ENCODE data around the gene SSR4.
"Not testable (repeated sequence)": the region's sequence is repeated elsewhere in the genome, so short reads cannot be mapped to it uniquely, and the experiment has no call there.

Gene SSR4

DNA sequence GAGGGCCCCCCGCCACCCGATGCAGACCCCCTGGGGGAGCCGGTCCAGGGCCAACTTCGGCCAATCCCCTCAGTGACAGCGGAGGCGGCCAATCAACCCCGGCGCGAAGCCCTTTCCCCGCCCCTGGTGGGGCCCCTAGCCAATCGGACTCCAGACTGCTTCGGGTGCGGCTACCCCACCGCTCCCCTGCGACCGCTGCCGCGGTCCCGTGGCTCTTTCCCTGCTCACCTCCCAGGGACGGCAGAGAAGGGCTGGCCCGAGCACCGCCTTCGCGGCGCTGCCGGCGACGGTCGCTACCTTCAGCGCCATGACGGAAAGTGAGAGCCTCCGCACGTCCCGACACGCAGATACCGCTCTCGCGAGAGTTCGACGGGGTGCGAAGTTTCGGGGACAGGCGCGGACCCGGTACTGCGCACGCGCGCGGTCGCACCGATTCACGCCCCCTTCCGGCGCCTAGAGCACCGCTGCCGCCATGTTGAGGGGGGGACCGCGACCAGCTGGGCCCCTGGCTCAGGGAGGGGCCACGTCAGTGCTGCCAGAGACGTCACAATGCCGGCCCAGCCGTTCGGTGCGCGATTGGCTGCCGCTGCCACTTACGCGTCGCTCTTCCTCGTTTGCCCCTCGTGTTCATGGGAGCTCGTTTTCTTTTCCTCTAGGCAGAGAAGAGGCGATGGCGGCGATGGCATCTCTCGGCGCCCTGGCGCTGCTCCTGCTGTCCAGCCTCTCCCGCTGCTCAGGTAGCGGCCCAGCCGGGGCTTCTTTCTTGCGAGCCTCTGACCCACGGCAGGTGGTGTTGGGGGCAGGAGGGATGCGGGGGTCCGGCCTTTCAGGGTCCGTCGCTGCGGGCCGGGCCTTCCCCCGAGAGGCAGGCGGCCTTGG, at the start of gene SSR4, which contains the start of gene IDH3G:
TSS of gene SSR4 (plus strand) at position 651 of the 879 bp plus-strand sequence. CDS start at position 671, 20 bp downstream.
TSS of gene IDH3G (minus strand) at position 358 of the 879 bp plus-strand sequence. CDS start at position 309, 49 bp downstream.
- peak; percentile 93 for DNase-seq

DNA sequence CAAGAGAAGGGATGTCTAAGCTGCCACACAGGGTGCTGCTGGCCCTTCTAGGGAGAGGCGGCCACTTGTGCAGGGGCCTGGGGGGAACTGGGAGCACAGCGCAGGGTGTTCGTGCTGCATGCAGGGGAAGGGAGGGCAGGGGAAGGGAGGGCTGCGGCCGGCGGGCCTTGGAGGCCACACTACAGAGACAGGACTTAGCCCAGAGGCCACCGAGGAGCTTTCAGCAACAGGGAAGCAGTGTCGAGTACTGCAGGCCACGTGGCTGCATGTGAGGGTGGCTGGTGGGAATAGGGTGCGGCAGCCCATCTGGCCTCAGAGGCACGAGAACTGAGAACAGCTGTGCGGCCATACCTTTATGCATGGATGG, 49.4 kb upstream of the SSR4 start:
- not testable (repeated sequence) for DNase-seq

DNA sequence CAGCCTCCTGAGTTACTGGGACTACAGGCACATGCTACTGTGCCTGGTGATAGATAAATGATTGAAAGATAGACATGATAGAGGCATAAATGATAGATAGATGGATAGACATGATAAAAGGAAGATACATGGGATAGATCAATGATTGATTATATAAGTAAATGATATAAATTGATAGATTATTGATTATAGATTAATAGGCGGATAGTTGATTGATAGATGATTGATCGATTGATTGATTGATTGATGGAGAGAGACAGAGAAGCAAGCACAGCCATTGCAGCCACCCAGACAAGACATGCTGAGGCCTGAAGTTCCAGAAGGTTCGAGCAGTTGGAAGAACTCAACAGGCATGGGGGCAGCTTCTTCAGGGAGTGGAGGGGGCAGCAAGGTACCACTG, 48.1 kb upstream of the SSR4 start:
- DNase-seq: no peak

DNA sequence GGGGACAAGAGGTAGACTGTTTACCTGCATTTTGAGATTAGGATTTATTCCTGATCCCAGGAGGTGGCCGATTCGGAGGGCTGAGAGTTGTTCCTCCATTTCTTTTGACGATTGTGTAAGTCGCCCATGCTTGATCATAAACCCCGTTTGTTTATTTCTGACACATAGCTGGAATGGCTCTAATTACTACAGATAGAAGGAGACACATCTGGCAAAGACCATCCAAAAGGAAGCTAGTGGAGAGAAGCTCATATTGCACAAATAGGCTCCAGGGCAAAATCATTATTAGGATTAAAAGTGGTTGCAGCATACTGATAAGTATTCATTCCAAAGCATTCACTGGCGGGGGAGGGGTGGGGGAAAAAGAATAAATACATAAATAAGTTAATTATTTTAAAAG, 47.5 kb upstream of the SSR4 start:
- not testable (repeated sequence) for DNase-seq

DNA sequence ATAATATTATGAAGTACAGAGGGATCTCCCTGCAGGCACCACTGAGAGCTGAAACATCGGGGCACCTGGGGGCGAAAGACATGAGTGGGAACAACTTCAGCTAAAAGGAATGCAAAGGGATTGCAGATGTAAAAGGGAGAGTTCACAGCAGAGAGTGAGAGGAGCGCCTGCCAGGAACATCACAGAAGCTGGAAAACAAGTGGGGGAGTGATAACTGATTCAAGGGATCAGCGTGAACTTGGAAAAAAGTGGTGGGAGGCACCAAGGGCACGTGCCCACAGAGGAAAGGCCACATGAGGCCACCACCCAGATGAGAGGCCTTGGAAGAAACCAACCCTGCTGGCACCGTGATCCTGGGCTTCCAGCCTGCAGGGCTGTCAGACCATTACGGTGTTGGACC, 45.5 kb upstream of the SSR4 start:
- not testable (repeated sequence) for DNase-seq

DNA sequence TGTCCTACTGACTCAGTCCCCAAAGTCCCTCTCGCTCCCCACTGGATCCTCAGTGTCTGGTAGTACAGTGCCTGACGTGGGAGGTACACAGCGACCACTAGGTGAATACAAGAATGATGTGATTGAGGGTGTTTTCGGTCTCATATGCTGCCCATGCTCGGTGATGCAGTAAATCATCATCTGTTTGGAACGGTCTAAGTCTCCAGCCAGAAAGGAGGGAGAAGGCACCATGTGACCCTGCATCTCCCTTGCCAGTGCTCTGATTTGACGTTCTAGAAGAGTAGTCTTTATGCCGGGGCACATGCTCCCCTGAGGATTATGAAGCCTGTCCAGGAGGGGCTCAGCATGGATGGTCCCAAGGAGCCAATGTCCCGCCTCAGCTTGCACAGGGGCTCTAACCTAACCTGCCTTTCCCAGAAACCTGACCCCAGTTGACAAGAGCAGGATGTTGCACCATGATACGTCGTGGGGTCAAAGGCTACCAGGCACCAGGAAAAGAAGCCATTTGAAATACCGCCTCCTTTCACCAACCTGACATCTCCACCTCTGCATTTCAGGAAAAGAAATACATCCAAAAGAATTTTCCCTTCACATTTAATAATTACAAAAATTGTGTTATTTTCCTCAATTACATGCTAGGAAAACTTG, 44.2 kb upstream of the SSR4 start:
- DNase-seq: no peak

DNA sequence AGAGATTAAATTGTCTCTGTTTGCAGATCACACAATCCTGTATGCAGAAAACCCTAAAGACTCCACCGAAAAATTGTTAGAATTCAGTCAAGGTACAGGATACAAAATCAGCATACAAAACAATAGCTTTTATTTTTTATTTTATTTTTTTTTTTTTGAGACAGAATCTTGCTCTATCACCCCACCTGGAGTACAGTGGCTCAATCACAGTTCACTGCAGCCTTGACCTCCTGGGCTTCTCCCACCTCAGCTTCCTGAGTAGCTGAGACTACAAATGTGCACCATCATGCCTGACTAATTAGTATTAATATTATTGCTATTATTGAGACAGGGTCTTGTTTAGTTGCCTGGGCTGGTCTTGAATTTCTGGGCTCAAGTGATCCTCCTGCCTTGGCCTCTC, 39.3 kb upstream of the SSR4 start:
- no peak for DNase-seq

DNA sequence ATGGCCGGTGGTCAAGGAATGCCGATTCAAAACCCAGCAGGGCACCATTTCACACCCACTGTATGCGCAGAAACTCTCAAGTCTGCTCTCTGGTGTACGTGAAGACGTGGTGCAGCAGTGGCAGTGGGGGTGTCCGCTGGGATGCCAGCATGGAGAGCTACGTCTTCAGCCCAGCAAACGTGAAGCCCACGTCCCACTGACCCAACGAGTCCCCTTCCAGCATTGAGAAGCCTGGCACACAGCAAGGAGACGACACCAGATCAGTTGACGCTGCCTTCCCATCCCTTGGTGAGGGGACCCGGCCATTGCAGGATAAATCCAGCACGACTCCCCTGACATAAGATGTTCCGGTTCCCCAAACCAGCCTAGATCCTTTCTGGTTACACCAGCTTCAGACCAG, 32.6 kb upstream of the SSR4 start:
- DNase-seq: no peak

DNA sequence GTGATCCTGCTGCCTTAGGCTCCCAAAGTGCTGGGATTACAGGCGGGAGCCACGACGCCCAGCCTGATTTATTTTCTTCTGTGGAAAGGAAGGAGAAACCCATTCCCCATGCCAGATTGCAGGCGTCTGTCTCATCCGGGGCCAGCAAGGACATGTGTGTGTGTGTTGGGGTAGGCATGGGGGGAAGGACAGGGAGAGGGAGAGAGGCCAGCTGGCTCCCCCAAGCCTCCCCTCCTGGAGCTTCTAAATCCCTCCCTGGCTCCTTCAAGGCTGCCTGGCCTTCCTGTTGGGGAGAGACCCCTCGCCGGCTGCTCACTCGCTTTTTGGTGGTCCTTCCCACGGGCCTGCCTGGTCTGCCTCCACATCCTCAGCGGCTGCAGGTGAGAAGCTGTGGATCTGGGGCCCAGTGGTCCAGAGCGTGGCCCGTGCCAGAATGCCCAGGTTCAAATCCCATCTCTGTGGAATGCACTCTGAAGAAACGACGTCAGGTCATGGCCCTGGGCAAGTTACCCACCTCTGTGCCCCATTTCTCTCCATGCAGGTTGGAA, 31.8 kb upstream of the SSR4 start:
- no peak for DNase-seq

DNA sequence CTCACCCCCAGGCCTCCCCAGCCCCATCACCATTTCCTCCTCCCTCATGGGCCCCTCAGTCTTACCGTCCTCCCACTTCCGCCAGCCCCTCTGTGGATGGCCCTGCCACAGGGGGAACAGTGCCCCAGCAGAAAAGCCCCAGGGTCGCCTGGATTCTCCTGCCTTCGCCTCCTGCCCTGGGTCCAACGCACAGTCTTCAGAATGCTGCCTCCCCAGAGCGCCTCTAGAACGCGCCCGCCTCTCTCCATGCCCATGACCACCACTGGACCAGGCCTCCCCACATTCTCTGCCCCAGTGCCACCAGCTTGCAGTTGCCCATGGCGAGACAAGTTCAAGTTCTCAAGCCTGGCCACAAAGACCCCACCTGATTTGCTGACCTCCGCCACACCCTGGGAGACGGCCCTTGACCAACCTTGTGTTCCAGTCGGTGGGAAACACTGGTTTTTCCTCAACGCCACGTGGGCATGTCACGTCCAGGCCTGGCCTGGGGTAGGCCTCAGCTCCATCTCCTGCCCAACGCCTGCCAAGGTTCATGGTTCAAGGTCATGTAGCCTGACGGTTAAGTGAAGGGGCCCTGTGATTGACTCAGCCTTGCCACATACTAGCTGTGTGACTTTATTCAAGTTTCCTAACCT, 31.1 kb upstream of the SSR4 start:
- no peak for DNase-seq

DNA sequence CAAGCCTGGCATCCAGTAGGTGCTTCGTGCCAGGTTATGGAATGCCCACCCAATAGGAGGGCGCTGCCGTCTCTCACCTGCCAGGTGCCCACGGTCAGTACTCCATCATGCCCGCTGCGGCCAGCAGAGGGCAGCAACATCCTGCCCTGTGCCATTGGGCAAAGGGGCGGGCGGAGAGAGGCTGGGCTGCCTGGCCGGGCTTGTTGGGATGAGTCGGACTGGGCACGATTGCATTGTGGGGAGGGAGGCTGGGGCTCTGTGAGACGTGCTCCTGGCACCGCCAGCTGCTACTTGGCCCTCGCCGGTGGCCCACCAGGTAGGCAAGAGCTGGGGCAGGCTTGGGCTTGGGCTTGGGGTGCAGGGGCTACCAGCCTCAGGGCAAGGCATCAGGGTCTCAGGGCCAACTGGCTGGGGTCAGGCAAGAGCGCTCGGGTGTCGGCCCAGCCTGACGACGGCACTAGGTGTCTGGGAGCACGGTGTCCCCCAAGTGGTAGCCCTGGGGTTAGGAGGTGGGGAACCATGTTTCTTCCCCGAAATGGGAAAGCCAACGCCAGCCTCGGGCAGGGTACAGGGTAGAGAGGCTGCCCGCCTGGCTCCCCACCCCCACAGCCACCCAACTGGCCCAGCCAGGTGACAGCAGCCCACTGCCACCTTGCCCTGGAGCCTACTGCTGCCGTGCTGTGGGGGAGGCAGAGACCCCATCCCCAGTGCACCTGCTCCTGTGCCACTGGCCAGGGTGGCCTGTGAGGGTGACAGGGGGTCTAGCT, 30.3 kb upstream of the SSR4 start, which contains the start of gene PLXNB3:
TSS of gene PLXNB3 (plus strand) at position 261 of the 767 bp plus-strand sequence. CDS start 1,287 bp downstream, outside the sequence.
- peak; percentile 84 for DNase-seq

DNA sequence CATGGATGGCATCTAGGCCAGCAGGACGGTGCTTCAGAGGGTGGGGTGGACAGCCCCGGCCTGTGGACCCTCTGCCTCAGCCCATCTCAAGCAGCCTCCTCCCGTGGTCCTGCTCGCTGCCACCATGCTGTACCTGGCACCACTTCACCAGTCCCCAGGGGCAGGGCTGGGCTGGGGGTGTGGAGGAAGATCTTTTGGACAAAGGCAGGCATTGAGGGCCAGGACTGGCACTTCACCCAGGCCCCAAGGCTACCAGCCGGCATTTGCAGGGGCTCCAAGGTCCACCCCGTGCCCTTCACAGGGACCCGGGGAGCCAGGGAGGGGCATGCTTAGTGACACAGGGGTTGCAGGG, 29.7 kb upstream of the SSR4 start:
- no peak for DNase-seq

DNA sequence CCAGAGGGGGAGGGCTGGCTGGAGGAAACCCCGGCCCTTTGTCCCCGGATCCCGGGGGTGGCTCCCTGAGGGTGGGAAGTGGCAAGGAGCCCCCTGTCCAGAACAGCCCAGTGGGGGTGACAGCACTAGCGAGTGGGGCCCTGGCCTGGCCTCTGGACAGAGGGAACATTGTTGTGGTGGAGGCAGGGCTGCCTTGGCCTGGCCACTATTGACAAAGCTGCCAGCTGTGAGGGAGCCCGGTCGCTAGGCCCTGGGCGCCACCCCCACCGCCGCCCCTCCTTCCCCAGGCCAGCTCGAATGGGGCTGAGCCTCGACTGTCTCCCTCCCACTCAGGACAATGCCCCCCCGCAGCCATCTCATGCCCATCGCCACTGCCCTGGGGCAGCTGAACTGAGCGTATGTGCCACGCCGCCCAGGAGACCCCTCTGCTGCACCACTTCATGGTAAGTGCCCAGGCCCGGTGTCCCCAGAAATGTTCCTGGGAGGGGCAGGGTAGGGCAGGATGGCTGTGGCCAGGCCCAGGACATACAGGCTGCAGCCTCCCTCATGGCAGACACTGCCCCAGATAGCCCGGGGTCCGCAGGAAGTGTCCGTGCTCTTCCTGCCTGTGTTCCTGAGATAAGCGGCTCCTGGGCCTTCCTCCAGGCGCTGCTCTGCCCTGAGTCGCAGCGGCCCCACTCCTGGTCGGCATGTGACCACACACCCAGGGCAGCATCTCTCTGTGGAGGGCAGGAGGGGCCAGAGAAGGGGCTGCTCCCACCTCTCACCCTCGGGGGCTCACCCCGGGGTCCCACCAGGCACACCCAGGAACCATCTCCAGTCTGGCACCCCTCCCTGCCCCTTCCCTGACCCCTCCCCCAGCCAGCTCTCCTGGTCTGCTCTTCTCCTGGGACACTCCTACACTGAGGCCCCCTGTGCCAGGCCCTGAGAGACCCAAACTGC, 29.1 kb upstream of the SSR4 start:
- DNase-seq: no peak

DNA sequence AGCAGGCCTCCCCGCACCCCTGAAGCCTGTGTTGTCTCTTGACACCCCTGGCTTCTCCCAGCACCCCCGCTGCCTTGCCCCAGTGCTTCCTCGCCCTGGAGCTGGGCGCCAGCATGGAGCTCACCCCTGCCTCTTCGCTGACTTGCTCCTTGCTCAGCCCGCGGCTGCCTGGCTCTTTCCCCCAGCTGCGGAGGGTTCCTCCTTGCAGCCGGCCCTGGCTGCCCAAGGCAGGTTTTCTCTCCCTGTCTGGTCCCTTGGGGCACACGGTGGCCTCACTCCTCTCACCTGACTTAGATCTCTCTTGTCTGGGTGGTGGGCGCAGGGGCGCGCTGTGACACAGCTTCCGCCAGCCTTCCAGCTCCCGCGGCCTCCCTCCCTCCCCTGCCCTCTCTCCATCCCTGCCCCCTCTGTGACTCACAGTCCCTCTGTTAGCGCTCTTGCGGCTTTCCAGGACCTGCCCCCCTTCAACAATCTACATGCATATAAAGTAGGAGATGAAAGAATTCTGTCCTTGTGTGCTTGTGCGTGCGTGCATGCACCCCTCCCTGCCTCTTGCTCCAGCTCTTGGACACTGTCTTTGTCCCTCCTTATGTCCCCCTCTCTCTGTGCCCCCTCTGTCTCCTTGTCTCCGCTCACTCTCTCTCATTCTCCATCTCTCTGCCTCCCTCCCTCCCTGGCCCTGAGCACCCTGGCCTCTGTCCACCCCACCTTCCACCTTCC, 28.2 kb upstream of the SSR4 start:
- DNase-seq: peak; percentile 59

DNA sequence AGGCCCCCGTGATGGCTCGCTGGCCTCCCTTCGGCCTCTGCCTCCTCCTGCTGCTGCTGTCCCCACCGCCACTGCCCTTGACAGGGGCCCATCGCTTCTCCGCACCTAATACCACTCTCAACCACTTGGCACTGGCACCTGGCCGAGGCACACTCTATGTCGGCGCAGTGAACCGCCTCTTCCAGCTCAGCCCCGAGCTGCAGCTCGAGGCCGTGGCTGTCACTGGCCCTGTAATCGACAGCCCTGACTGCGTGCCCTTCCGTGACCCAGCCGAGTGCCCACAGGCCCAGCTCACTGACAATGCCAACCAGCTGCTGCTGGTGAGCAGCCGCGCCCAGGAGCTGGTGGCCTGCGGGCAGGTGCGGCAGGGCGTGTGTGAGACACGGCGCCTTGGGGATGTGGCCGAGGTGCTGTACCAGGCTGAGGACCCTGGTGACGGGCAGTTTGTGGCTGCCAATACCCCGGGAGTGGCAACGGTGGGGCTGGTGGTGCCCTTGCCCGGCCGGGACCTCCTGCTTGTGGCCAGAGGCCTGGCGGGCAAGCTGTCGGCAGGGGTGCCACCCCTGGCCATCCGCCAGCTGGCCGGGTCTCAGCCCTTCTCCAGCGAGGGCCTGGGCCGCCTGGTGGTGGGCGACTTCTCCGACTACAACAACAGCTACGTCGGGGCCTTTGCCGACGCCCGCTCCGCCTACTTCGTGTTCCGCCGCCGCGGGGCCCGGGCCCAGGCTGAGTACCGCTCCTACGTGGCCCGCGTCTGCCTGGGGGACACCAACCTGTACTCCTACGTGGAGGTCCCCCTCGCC, 27.4 kb upstream of the SSR4 start:
- DNase-seq: no peak

DNA sequence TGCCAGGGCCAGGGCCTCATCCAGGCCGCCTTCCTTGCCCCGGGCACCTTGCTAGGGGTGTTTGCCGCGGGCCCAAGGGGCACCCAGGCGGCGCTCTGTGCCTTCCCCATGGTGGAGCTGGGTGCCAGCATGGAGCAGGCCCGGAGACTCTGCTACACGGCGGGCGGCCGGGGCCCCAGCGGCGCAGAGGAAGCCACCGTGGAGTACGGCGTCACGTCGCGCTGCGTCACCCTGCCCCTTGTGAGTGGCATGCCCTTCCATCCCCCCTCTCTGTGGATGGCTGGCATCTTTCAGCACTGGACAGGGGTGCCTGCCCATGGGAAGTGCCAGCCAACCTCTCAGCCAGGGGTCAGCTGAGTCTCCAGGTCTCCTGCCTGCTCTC, 26.8 kb upstream of the SSR4 start:
- no peak for DNase-seq

DNA sequence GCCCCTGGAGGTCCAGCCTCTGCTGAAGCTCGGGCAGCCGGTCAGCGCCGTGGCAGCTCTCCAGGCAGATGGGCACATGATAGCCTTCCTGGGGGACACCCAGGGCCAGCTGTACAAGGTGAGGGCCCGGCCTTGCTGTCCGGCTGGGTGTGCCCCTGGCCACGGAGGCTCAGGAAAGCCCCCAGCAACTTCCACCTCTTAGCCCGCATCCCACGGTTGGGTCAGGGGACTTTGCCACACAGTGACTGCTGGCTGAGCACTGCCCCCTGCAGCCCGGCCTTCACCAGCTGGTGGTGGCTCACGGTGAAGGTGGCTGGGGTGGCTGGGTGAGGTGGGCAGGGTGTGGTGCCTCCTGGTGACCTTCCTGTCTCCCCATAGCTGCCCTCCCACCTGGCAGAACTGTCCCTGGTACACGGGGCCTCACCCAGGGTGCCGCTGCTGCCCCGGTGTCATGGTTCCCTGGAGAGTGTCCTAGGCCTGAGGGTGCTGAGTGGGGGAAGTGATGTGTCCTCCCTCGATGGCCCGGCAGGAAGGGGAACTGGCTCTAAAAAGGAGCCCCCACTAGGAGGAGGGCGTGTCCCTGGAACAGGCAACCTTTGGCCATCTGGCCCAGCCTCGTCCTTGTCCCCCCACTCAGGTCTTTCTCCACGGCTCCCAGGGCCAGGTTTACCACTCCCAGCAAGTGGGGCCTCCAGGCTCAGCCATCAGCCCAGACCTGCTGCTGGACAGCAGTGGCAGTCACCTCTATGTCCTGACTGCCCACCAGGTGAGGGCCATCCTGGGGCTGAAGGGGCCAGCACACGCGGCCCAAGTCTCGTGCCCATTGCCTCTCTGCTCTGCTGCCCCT, 25.9 kb upstream of the SSR4 start:
- DNase-seq: no peak

DNA sequence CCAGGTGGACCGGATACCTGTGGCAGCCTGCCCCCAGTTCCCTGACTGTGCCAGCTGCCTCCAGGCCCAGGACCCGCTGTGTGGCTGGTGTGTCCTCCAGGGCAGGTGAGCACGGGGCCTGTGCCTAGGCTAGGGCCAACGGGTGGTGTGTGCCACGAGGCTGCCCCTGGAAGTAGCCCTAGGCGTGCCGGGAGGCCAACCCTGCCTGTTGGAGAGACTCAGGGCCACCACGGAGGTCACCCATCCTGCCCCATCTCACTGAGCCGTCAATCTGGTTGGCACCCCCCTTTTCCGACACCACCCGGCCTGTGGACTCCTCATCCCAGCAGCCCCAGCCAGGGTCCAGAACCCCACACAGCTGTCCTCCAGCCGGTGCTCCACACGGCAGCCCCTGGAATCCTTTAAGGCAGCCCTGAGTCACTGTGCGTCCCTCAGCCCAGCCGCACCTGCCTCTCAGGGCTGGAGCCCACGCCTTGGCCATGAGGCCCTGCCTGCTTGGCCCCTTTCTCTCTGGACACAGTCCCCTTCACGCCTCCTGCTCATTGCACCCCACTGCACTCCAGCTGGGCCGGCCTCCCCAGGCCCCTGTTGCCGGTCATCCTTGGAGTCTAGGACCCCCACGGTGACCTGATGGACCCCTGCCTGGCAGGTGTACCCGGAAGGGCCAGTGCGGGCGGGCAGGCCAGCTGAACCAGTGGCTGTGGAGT, 25.2 kb upstream of the SSR4 start:
- no peak for DNase-seq

Measured in stimulated activated CD8-positive, alpha-beta memory T cell treated with anti-CD3 and anti-CD28 coated beads, Interleukin-4, amount 100 ng/mL, for 48 hours (primary cell).